Ammon's horn (tissue), 1 donor: ENCODE data around the gene ITM2B.
"Not testable (repeated sequence)": the region's sequence is repeated elsewhere in the genome, so short reads cannot be mapped to it uniquely, and the experiment has no call there.

Source experiments
- DNase-seq: peaks from one replicate; pipeline ENCODE4 v3.0.0-alpha.2; 2016; ENCODE audit warnings: low spot score

Gene ITM2B

GRCh38 chr13:48224701-48225100 lies 8.3 kb upstream of the ITM2B start:
- DNase-seq = no peak

GRCh38 chr13:48230541-48230940 lies 2.5 kb upstream of the ITM2B start:
- DNase-seq = no peak

- DNase-seq = no peak
Observed at GRCh38 chr13:48231080-48231479, 1.9 kb upstream of the ITM2B start.

GRCh38 chr13:48231933-48232332 lies 1.1 kb upstream of the ITM2B start:
- DNase-seq = no peak

GRCh38 chr13:48232420-48233045 lies 473 bp upstream of the ITM2B start:
- peak; percentile 35 for DNase-seq

GRCh38 chr13:48233889-48234488 lies 983 bp downstream of the ITM2B start:
- no peak for DNase-seq

GRCh38 chr13:48234566-48235340 lies 1.7 kb downstream of the ITM2B start:
- DNase-seq = no peak

- peak; percentile 65 for DNase-seq
Observed at GRCh38 chr13:48235341-48236135, 2.5 kb downstream of the ITM2B start.

- no peak for DNase-seq
Observed at GRCh38 chr13:48236528-48237353, 3.7 kb downstream of the ITM2B start.

- DNase-seq = not testable (repeated sequence)
Observed at GRCh38 chr13:48239369-48239768, 6.4 kb downstream of the ITM2B start.

- DNase-seq = no peak
Observed at GRCh38 chr13:48241651-48242050, 8.6 kb downstream of the ITM2B start.

- DNase-seq = no peak
Observed at GRCh38 chr13:48242677-48243076, 9.7 kb downstream of the ITM2B start.

GRCh38 chr13:48244159-48244558 lies 11.2 kb downstream of the ITM2B start:
- DNase-seq = no peak

- no peak for DNase-seq
Observed at GRCh38 chr13:48246102-48246501, 13.1 kb downstream of the ITM2B start.

GRCh38 chr13:48249018-48249417 lies 16.0 kb downstream of the ITM2B start:
- DNase-seq = no peak

- DNase-seq = peak; percentile 63
Observed at GRCh38 chr13:48251611-48252081, 18.6 kb downstream of the ITM2B start.

GRCh38 chr13:48252176-48252575 lies 19.2 kb downstream of the ITM2B start:
- DNase-seq = no peak

- DNase-seq = no peak
Observed at GRCh38 chr13:48253849-48254248, 20.8 kb downstream of the ITM2B start.

GRCh38 chr13:48255090-48255489 lies 22.1 kb downstream of the ITM2B start:
- DNase-seq = no peak

GRCh38 chr13:48255954-48256353 lies 22.9 kb downstream of the ITM2B start:
- no peak for DNase-seq

- no peak for DNase-seq
Observed at GRCh38 chr13:48258002-48258401, 25.0 kb downstream of the ITM2B start.
